Small intestine (tissue), 7 donors: ENCODE results near the gene HOXA6. TPM values are rescaled to one million over a fixed set of nuclear protein-coding genes. Genes with fewer than 3 reads are reported as not detected.

ENCODE experiments used
- DNase-seq, 2 donors: peaks; one replicate each; pipeline versions ENCODE4 v3.0.0 to v3.0.0-alpha.2; 2013
- FAIRE-seq: peaks from 2 replicates; lab custom pipeline; 2012; peaks lifted over from hg19 to GRCh38; lab: Jason Lieb, UNC
- H3K27ac ChIP-seq, 3 donors: one replicate each; pipeline ENCODE4 v1.5.1; 2013; ENCODE audit warnings: low read length in 2 of 3, mild to moderate bottlenecking in 2 of 3, control low read depth in 1 of 3, inconsistent platforms in 1 of 3, low read depth in 1 of 3, moderate library complexity in 1 of 3
- H3K27me3 ChIP-seq, 3 donors: one replicate each; pipeline ENCODE4 v1.6.1; 2013; ENCODE audit warnings: low read length in 3 of 3, inconsistent platforms in 1 of 3; ENCODE audit not compliant: control insufficient read depth in 3 of 3, insufficient read depth in 3 of 3
- H3K36me3 ChIP-seq, 3 donors: one replicate each; pipeline ENCODE4 v1.6.1; 2013; ENCODE audit warnings: low read length in 3 of 3, inconsistent platforms in 1 of 3, low read depth in 1 of 3, mild to moderate bottlenecking in 1 of 3, moderate library complexity in 1 of 3; ENCODE audit not compliant: control insufficient read depth in 3 of 3, insufficient read depth in 2 of 3
- H3K4me1 ChIP-seq, 3 donors: one replicate each; pipeline ENCODE4 v1.6.1; 2013; ENCODE audit warnings: low read length in 2 of 3, inconsistent platforms in 1 of 3, low read depth in 1 of 3, mild to moderate bottlenecking in 1 of 3, moderate library complexity in 1 of 3; ENCODE audit not compliant: control insufficient read depth in 3 of 3, insufficient read depth in 2 of 3
- H3K4me3 ChIP-seq, 3 donors: one replicate each; pipeline ENCODE4 v1.5.1; 2013; ENCODE audit warnings: low read length in 3 of 3, control low read depth in 1 of 3, inconsistent platforms in 1 of 3, low read depth in 1 of 3, mild to moderate bottlenecking in 1 of 3, moderate library complexity in 1 of 3
- H3K9me3 ChIP-seq, 2 donors: one replicate each; pipeline ENCODE4 v1.6.1; 2013; ENCODE audit warnings: low read depth in 1 of 2, low read length in 1 of 2; ENCODE audit not compliant: control insufficient read depth in 2 of 2, insufficient read depth in 1 of 2
- WGBS, 3 donors: extraction: QIAGEN DNeasy Blood & Tissue Kit; methylation state at CpG; one replicate each; pipeline ENCODE4 v1.1.7; 2013; 5-methylcytosine and 5-hydroxymethylcytosine counted together
- polyA plus RNA-seq, 4 donors: library from polyadenylated mRNA; stranded (reverse) in 3 of 4; unstranded in 1 of 4; fragments of 200-250 nt in 3 of 4; fragments of 120-200 nt in 1 of 4; gene quantifications; one replicate each; pipeline versions ENCODE4 v1.2.1 to v1.2.3, GENCODE V29; 2013
- donor health status: healthy with polysubstance abuse.
- donor health status: control.
- donor health status: control.
- donor health status: Bipolar disorder and iron deficiency.
- donor health status: healthy.

The HOXA6 gene
- polyA plus RNA-seq, 4 donors, result 0.46 to 29.7 (median 0.81) TPM; not detected in 1

DNA sequence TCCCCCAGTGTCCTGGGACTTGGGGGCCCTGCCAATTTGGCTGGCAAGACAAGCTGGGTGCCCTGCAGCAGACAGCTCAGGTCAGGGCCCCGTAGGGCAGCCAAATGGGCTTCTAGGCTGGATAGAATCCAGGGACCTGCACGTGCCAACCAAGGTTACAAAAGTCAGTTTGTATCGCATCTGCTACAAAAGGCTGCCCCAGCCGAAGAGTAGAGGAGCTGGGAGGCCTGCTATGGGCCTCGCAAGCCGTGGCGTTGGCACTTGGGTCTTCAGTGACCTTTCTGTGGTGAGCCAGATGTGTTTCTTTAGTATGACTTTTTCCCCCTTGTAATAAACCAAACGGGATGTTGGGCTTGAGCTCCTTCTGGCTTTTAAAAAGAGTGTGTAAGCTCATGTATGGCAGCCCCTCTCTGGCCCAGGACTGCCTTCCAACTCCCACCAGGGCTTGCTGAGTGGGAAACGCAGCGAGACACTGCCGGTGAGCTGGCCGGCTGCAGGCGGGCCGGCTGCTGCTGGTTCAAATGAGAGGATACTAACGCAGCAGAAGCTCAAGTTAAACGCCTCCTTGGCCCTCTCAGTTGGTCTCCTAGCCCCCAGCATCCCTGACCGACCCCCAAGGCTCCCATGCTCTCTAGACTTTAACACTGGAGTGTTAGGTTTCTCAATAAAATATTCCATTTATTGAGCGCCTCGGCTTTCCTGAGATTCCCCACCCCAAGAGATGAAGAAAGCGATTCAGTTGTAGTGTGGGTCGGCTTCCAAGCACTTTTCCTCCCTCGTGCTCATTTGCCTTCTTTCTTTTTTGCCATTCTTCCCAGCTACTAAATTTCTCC is 29.6 kb upstream of the HOXA6 start:
- WGBS, 3 donors, result 51 to 74% (median 62%) methylated on average over 22 of the region's 22 CpGs

DNA sequence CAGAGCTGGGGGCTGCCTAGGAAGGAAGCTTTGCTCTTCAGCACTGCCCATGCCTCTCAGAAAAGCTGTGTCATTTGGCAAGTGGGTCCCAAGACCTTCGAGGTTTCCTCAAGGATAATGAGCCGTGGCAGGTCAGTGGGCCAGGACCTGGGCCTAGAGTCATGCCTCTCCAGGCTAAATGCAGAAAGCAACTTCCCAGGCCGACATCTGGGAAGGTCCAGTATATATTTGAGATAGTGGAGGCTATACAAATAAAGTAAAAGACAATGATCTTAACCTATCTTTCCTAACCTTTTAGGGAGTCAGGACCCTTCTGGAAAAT is 28.9 kb upstream of the HOXA6 start:
- H3K27me3 ChIP-seq, result peaks cover 11 to 97% (median 77%) of the 10 kb centered on the region in 3 donors
- peaks cover 0 to 14% (median 0%) of the 10 kb centered on the region in 3 donors for H3K4me1 ChIP-seq
- FAIRE-seq (no peak), DNase-seq (no peak)
- H3K36me3 ChIP-seq, result no peaks in the 10 kb centered on the region
- WGBS, 3 donors, result 52 to 70% (median 53%) methylated on average over 3 of the region's 3 CpGs
- H3K4me3 ChIP-seq, result peak overlapping the region in 1 of 3 donors; percentile 30
- peaks cover 0 to 5% of the 10 kb centered on the region in 2 donors for H3K9me3 ChIP-seq
- H3K27ac ChIP-seq, result peak overlapping the region in 1 of 3 donors; percentile 16

More for the DNA sequence above, 29.6 kb upstream of the HOXA6 start:
- Histone ChIP-seq H3K36me3 (no peaks in the 10 kb centered on the region), H3K9me3 (peaks cover 0 to 5% of the 10 kb centered on the region in 2 donors), H3K4me3 (peak overlapping the region in 1 of 3 donors; percentile 48), H3K27me3 (peaks cover 9 to 97% (median 76%) of the 10 kb centered on the region in 3 donors), H3K27ac (no peak overlapping the region), H3K4me1 (peaks cover 0 to 14% (median 0%) of the 10 kb centered on the region in 3 donors)
- FAIRE-seq (no peak), DNase-seq (no peak)

DNA sequence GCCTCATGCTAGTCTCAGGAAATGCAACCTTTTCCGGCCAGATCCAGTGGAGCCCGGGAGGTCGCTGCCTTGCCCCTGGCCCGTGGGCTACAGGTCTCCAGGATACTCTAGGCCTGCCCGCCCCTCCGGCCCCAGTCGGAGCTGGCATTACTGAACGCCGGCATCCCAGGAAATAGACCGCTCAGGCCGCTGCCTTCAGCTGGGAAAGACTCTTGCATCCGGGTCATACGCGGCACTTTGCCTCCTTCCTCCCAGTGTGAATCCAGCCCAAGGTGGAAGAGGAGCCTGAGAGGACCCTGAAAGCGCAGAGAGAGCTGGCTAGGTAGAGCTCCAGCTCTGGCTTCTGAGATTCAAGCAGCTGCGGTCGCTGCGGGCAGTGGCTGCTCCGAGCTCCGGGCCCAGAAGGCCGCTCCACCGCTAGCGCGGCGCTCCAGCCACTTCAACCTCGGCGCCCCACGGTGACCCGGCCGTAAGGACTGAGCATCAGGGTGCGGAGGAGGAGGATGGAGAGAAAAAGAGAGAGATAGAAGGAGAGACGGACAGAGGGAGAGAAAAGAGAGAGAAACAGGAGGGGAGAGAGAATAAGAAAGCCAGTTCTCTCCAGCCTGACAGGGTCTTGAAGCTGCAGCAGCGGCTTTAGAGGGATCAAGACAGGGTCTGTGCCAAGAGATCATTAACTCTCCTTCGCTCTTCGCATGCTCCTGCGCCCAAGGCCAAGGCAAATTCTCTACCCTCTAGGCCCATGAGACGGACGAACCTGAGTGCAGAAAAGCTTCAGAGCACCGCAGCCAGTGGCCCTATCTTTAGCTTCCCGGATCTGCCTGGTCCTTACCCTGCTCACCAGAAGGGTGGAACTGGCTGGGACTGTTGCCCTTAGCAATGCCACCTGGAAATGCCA is 28.3 kb upstream of the HOXA6 start:
- no peak for DNase-seq
- H3K27me3 ChIP-seq, result peaks cover 15 to 97% (median 77%) of the 10 kb centered on the region in 3 donors
- WGBS, 3 donors, result 25 to 51% (median 45%) methylated on average over 40 of the region's 40 CpGs
- FAIRE-seq, result no peak
- peaks cover 0 to 5% of the 10 kb centered on the region in 2 donors for H3K9me3 ChIP-seq
- peak overlapping the region in 1 of 3 donors; percentile 16 for H3K27ac ChIP-seq
- peak overlapping the region in 1 of 3 donors; percentile 30 for H3K4me3 ChIP-seq
- H3K36me3 ChIP-seq, result peaks cover 0 to 2% (median 0%) of the 10 kb centered on the region in 3 donors
- H3K4me1 ChIP-seq, result peaks cover 0 to 14% (median 0%) of the 10 kb centered on the region in 3 donors

DNA sequence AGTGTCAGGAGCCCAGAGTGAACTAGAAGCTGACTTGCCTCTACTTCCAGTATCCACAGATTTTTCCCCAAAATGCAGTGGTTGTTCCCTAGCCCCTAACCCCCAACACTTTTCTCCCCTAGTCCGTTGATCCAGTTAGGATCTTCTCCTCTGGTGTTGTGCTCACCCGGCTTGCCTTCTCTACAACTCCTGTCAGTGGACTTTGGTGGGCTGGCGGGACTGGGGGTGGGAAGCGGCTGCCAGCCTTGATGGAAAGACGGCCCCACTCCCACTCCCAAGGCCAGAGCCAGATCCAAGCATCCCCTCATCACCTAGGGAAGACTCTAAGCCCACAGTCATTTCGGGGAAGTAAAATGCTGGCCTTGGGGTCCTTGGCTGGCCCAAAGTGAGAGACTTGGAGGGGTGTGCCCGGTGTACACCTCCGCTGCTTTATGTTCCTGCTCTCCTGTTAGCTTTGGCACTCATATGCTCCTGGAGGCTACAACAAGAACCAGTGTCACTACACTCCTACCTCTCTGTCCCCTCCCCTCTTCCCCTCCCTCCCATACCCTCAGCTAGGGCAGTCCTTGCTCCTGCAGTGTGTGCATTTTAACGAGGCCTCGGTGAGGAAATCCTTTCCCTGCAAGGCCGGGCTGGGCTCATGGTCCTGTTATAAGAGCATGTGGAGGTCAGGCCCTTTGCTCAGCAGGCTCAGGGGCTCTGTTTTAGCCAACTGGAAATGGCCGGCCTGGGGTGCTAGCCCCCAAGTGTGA is 27.5 kb upstream of the HOXA6 start:
- FAIRE-seq (no peak), DNase-seq (no peak)
- H3K9me3 ChIP-seq, result peaks cover 0 to 5% of the 10 kb centered on the region in 2 donors
- peaks cover 15 to 93% (median 73%) of the 10 kb centered on the region in 3 donors for H3K27me3 ChIP-seq
- peak overlapping the region in 1 of 3 donors; percentile 30 for H3K4me3 ChIP-seq
- H3K27ac ChIP-seq, result peak overlapping the region in 1 of 3 donors; percentile 39
- peaks cover 0 to 2% (median 0%) of the 10 kb centered on the region in 3 donors for H3K36me3 ChIP-seq
- WGBS, 3 donors, result 40 to 55% (median 42%) methylated on average over 12 of the region's 12 CpGs
- peaks cover 0 to 13% (median 0%) of the 10 kb centered on the region in 3 donors for H3K4me1 ChIP-seq

DNA sequence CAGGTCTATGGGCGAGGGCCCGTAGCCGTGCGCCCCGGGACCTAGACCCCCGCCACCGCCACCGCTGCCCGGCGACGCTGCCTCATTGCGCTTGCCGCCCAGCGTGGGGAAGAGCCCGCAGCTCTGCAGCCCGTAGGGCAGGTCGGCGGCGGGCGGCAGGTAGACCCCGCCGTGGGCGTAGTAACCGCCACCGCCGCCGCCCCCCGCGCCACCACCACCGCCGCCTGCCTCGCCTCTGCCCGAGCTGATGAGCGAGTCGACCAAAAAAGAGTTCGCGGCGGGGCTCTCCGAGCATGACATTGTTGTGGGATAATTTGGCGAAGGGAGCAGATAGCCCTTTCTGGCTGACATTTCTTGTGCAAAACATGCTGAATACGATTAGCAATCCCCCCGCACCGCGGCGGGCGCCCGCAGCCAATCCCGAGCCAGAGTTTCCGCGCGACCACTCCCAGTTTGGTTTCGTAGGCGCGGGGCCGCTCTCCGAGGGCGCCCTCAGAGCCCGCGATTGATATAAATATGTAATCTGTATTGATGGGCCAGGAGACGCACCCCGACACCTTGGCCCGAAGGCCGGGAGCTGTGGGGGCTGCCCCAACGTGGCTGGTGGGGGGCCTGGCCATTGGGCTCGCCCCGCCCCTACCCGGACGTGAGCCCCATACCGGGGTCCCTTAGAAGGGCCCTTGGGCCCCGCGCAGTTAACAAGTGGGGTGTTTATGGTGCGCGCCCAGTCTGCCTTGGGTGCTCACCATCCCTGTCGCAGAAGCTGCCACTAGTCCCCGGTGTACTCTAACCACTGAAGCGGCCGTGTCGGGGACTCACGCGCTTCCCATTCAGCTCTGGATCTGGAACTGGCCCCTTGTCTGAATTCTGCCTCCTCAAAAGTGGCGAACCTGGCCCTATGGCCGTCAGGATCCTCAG is 26.6 kb upstream of the HOXA6 start, which contains the start of gene HOXA10:
TSS of gene HOXA10 (minus strand) at position 365 of the 918 bp plus-strand sequence. CDS start at position 351, 14 bp downstream.
- 7 to 14% (median 10%) methylated on average over 74 to 82 of the region's 82 CpGs for WGBS, 3 donors
- DNase-seq, result no peak
- Histone ChIP-seq H3K4me1 (peaks cover 0 to 7% (median 0%) of the 10 kb centered on the region in 3 donors), H3K27ac (peak within 1 kb of the TSS in 1 of 3 donors; percentile 39), H3K9me3 (peaks cover 0 to 5% of the 10 kb centered on the region in 2 donors), H3K27me3 (peaks cover 15 to 93% (median 76%) of the 10 kb centered on the region in 3 donors), H3K36me3 (peaks cover 0 to 3% (median 0%) of the 10 kb centered on the region in 3 donors), H3K4me3 (peak within 1 kb of the TSS; percentile 47 to 73 (median 47))
- FAIRE-seq, result no peak

DNA sequence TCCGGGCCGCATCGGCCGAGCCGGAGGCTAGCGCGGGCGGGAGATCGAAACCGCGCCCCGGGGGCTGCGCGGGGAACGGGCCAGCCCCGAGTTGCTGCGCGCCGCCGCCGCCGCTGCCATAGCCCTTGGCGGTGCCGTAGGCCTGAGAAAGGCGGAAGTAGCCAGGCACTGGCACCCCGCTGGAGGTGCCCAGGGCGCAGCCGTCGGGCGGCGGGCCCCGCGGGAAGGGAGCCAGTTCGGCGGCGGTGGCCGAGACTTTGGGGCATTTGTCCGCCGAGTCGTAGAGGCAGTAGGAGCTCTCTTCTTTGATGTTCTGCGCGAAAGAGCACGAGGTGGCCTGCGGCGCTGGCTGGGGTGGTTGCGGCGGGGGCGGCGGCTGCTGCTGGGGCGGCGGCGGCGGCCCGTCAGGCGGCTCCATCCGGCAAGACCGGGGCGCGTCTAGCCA is 26.0 kb upstream of the HOXA6 start:
- FAIRE-seq (no peak), DNase-seq (peak in 1 of 2 donors; percentile 69)
- Histone ChIP-seq H3K4me1 (peaks cover 0 to 6% (median 0%) of the 10 kb centered on the region in 3 donors), H3K9me3 (peaks cover 0 to 8% of the 10 kb centered on the region in 2 donors), H3K36me3 (peaks cover 0 to 5% (median 0%) of the 10 kb centered on the region in 3 donors), H3K4me3 (peak overlapping the region; percentile 24 to 73 (median 47)), H3K27ac (no peak overlapping the region), H3K27me3 (peaks cover 20 to 93% (median 78%) of the 10 kb centered on the region in 3 donors)
- WGBS, 3 donors, result 1 to 2% (median 1%) methylated on average over 38 to 59 of the region's 59 CpGs
